NCI-H187 treated with DMSO at 0.1 percent for 48 hours (cell line): Measurements from ENCODE around the gene PRMT1.

Source experiments
- DNase-seq: peaks from one replicate; lab custom pipeline; 2025; lab: John Stamatoyannopoulos, UW

PRMT1 gene

DNA sequence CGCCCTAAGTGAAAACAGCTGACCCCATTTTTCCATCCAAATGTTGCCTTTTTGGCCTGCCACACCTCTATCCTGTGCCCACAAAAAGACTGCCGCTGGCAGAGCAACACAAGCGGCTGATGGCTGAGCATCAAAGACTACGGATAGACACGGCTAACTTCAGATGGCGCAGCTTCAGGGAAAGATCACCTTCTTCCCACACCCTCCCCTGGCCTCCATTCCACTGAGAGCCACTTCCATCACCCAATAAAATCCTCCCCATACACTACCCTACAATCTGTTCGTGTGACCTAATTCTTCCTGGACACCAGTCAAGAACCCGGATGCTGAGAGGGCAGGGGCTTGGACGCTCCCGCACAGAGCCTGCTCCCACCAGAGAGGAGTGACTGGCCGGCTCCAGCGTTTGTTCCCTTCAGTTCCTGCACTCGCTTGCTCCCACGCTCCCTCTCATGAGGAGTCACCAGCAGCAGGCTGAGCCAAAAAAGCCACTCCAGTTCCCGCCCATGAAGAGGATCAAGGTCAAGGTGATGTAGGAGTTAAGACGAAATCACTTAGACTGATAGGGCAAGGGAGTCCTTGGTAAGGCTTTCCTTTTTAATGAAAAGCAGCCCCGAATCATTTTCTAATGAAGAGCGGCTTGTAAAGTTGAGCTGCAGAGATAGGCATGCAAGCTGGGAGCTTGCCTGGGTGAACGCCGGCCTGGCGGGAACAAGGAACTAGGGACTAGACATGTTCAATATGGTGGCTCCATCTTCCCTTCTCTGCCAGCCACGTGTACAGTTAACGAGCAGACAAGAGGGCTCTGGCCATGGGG, 50.4 kb downstream of the PRMT1 start:
- no peak for DNase-seq

DNA sequence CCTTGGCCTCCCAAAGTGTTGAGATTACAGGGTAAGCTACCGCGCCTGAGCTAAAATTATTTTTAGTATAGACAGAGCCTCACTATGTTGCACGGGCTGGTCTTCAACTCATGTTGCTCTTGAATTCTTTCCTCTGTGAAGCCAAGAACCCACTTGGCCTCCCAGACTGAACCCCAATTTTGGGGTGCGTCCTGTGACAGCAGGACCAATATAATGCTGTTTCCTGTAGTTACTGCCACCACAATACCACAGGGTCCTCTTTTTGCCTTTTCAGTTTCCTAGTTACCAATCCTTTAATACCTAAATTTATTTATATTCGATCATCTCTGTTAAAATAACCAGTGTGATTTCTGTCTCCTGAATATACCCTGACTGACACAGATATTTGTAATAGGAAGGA, 53.1 kb downstream of the PRMT1 start:
- DNase-seq = no peak
